ENCODE measurements around the gene FCN1. TPM values are rescaled to one million over a fixed set of nuclear protein-coding genes. Genes with fewer than 3 reads are reported as not detected.
"Not testable (repeated sequence)": the region's sequence is repeated elsewhere in the genome, so short reads cannot be mapped to it uniquely, and the experiment has no call there.

Gene FCN1
- total RNA-seq, 2 experiments from 2014 or later: not detected

DNA sequence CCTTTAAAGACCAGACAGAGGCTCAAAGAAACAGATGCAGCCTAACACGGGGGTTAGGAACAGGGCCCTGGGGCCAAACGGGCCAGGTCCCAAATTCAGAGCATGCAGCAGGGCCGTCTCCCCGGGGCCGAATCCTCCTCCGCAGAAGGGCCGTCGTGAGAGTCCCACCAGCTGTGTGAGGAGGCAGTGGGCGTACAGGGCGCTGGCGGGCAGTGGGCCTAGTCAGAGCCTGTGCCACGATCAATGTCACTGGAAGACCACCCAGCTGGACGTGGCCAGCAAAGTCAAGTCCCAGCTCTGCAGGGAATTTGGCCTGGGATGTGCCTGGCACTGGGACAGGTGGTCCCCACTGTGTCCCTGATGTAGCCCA lies 52.9 kb downstream of the FCN1 start:
- no peak overlapping the region for H3K4me3 Mint-ChIP-seq
- no peaks in the 10 kb centered on the region for H3K36me3 Mint-ChIP-seq (ENCODE audit: low read depth)
- peaks cover 3% of the 10 kb centered on the region for H3K27me3 Mint-ChIP-seq (ENCODE audit: low read depth)
- CTCF ChIA-PET: no interaction called here
- DNase-seq: no peak
- no peak overlapping the region for H3K27ac Mint-ChIP-seq
- H3K4me1 Mint-ChIP-seq (ENCODE audit: low read depth): no peaks in the 10 kb centered on the region
- H3K9me3 Mint-ChIP-seq: peaks cover 1% of the 10 kb centered on the region
- intact Hi-C loops (cut with micrococcal nuclease): no loop called here

DNA sequence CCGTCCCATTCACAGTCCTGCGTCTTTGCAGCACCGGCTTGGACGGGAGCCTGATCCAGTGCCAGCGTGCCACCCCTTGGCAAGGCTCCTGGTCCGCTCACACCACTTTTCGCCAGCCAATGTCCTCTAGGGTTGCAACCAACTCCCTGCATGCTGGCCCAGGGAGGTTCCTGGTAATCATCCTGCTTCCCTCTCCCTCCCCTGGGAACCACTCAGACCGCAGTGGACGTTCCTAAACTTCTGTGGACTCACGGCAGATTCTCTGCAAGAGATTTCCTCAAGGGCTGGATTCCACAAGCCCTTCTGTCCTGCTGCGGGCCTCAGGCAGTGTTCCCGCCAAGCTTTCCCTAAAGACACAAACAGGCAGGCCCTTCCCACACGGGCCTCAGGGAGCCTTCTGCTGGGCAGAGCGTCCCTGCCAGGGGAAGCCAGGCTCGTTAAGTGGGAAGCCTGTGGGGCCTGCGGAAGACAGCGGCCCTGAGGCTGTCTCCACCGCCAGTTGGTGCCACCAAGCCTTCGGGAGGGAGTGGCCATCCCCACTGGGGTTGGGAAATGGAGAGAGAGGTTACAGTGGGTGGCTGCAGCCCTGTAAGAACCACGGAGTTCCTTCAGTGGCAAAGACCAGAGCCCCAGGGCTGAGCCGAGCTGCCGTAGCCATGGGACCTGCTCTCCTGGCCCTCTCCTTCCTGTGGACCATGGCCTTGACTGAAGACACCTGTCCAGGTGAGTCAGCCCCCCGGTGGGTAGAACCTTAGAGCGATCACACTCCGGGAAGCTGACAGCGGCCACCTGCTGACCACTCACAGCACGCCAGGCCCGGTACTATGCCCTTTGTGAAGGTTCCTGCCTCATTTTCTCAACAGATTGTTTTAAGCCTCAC lies 53.5 kb downstream of the FCN1 start:
- no peak for DNase-seq
- no peak overlapping the region for H3K4me3 Mint-ChIP-seq
- no peaks in the 10 kb centered on the region for H3K4me1 Mint-ChIP-seq (ENCODE audit: low read depth)
- H3K27me3 Mint-ChIP-seq (ENCODE audit: low read depth): peaks cover 3% of the 10 kb centered on the region
- H3K27ac Mint-ChIP-seq: no peak overlapping the region
- H3K9me3 Mint-ChIP-seq: peaks cover 1% of the 10 kb centered on the region
- intact Hi-C loops (cut with micrococcal nuclease): no loop called here
- no peaks in the 10 kb centered on the region for H3K36me3 Mint-ChIP-seq (ENCODE audit: low read depth)
- CTCF ChIA-PET: no interaction called here

DNA sequence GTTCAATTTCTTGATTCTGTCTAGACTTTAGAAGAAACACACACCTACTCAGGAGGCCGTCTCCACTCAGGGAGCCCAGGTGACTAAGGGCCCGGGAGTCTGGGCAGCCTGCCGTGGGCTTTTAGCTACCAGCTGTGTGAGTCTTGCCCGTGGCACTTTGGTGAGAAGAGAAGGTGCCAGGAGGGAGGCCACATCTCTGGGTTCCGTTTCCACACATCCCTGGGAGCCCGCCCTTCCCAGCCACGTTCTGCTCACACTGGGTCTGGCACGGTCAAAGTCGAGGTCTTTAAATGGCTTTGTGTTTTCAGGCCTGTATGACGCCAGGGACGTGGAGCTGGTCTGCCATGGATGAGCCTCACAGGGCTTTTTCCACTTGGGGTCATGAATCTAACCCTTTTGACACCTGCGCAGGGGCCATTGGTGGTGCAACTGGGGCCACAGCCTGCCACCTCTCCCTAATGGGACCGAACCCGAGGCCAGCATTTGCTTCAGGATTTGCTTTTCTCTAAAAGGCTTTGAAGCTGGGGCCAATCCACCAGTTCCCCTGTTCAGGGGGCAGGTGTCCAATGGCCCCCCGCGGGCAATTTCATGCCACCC lies 54.3 kb downstream of the FCN1 start:
- Mint-ChIP-seq H3K4me3 (no peak overlapping the region), H3K36me3 (ENCODE audit: low read depth) (no peaks in the 10 kb centered on the region), H3K27ac (no peak overlapping the region), H3K27me3 (ENCODE audit: low read depth) (peaks cover 3% of the 10 kb centered on the region), H3K9me3 (peaks cover 3% of the 10 kb centered on the region), H3K4me1 (ENCODE audit: low read depth) (peaks cover 4% of the 10 kb centered on the region)
- no peak for DNase-seq
- CTCF ChIA-PET: no interaction called here
- intact Hi-C loops (cut with micrococcal nuclease): no loop called here

DNA sequence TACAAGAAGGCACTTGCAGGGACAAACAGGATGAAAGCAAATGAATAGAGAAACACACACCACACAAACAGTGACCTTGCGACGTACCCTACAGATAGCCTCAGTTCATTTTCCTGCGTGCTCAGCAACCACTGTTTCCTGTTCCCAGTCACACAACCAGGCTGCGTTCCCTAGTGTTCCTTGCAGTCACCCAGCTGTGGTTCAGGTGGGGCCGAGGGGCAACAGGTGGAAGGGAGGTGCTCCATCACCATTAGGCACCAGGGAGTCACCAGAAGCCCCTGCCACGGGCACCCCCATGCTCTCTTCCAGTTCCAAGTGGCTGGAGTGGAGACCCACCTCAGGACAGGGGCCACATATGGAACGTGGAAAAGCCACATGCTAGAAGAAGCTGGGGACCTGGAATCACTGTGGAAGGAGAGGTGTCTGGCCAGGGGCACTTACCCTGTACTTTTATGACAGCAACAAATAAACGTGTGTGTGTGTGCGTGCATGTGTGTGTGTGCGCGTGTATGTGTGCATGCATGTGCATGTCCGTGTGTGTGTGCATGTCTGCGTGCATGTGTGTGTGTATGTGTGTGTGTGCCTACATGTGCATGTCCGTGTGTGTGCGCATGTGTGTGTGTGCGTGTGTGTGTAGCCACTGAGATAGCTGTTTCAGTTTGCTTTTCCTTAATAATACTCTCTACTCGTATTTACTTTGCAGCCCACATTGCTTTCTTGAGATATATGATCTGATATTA lies 55.9 kb downstream of the FCN1 start:
- H3K27me3 Mint-ChIP-seq (ENCODE audit: low read depth): peaks cover 9% of the 10 kb centered on the region
- no peaks in the 10 kb centered on the region for H3K36me3 Mint-ChIP-seq (ENCODE audit: low read depth)
- intact Hi-C loops (cut with micrococcal nuclease): no loop called here
- H3K27ac Mint-ChIP-seq: no peak overlapping the region
- CTCF ChIA-PET: no interaction called here
- H3K4me3 Mint-ChIP-seq: no peak overlapping the region
- DNase-seq: no peak
- peaks cover 3% of the 10 kb centered on the region for H3K9me3 Mint-ChIP-seq
- peaks cover 11% of the 10 kb centered on the region for H3K4me1 Mint-ChIP-seq (ENCODE audit: low read depth)

DNA sequence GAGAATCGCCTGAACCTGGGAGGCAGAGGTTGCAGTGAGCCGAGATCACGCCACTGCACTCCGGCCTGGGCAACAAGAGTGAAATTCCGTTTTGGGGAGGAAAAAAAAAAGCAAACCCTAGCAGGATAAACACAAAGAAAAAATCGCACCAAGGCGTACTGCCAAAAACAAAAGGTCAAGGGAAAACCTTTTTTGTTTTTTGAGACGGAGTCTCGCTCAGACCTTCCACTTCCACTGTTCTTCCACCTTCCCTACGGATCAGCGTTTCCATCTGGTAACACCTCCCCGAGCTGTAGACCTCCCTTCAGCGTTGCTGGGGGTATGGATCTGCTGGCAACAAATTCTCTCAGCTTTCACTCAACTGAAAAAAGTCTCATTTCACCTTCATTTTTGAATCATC lies 57.2 kb downstream of the FCN1 start:
- no peaks in the 10 kb centered on the region for H3K36me3 Mint-ChIP-seq (ENCODE audit: low read depth)
- CTCF ChIA-PET: no interaction called here
- intact Hi-C loops (cut with micrococcal nuclease): no loop called here

DNA sequence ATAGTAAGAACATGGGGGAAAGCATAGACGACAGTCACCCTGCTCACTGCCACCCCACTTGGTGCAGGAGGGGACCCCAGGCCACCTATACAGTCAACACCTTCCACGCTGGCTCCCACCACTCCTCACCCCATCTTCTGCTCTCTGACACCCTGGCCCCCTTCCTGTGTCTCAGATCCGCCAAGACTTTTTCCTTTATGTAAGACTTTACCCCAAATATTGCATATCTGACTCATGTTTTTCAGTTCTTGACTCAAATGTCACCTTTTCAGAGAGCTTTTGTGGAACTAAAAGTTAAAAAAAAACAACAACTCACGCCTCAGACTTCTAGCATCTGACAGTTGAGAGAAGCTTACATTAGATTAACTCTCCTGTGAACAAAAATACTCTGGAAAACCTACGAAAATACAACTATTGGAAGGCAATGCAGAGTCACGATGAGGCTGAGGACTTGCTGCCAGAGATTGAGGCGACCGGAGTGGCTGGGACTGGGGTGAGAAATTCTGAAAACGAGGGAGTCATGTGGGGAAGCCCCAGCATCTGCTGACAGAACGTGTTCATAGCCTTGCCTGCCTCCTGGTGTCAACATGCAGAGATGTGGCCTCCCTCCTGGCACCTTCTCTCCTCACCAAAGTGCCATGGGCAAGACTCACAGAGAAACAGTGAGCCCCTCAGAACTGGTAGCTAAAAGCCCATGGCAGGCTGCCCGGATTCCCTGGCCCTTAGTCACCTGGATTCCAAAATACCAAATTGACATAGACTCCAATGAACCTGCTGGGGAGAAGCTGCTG lies 59.5 kb downstream of the FCN1 start:
- CTCF ChIA-PET: interaction anchor here (1.0 kb wide), 1 partner anchor 24 kb away, joined by 3 read pairs; no protein-coding TSS in a partner anchor

More for the DNA sequence above, 57.2 kb downstream of the FCN1 start:
- Mint-ChIP-seq H3K4me3 (no peak overlapping the region), H3K27me3 (ENCODE audit: low read depth) (peaks cover 19% of the 10 kb centered on the region), H3K4me1 (ENCODE audit: low read depth) (peaks cover 11% of the 10 kb centered on the region), H3K27ac (no peak overlapping the region), H3K9me3 (peaks cover 3% of the 10 kb centered on the region)
- DNase-seq: no peak

DNA sequence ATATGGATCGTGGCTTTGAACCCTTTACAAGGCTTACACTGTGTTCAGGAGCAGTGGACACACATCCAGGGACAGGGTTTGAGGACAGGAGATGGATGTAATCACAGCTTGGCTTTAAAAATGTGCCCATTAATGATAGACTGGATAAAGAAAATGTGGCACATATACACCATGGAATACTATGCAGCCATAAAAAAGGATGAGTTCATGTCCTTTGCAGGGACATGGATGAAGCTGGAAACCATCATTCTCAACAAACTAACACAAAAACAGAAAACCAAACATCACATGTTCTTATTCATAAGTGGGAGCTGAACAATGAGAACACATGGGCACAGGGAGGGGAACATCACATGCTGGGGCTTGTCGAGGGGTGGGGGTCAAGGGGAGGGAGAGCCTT lies 60.3 kb downstream of the FCN1 start:
- H3K36me3 Mint-ChIP-seq (ENCODE audit: low read depth); H3K27ac Mint-ChIP-seq; DNase-seq; H3K4me3 Mint-ChIP-seq; intact Hi-C loops (cut with micrococcal nuclease); CTCF ChIA-PET; H3K9me3 Mint-ChIP-seq: not testable (repeated sequence)
- peaks cover 19% of the 10 kb centered on the region for H3K27me3 Mint-ChIP-seq (ENCODE audit: low read depth)
- H3K4me1 Mint-ChIP-seq (ENCODE audit: low read depth): peaks cover 11% of the 10 kb centered on the region

More for the DNA sequence above, 59.5 kb downstream of the FCN1 start:
- Mint-ChIP-seq H3K4me1 (ENCODE audit: low read depth) (peaks cover 11% of the 10 kb centered on the region), H3K27me3 (ENCODE audit: low read depth) (peaks cover 19% of the 10 kb centered on the region), H3K9me3 (peaks cover 3% of the 10 kb centered on the region), H3K27ac (peak overlapping the region; percentile 67), H3K36me3 (ENCODE audit: low read depth) (no peaks in the 10 kb centered on the region), H3K4me3 (no peak overlapping the region)
- DNase-seq: peak; percentile 75
- intact Hi-C loops (cut with micrococcal nuclease): loop anchor here (1.0 to 2.0 kb wide), 2 partner anchors 159 to 409 kb away; no protein-coding TSS in a partner anchor

DNA sequence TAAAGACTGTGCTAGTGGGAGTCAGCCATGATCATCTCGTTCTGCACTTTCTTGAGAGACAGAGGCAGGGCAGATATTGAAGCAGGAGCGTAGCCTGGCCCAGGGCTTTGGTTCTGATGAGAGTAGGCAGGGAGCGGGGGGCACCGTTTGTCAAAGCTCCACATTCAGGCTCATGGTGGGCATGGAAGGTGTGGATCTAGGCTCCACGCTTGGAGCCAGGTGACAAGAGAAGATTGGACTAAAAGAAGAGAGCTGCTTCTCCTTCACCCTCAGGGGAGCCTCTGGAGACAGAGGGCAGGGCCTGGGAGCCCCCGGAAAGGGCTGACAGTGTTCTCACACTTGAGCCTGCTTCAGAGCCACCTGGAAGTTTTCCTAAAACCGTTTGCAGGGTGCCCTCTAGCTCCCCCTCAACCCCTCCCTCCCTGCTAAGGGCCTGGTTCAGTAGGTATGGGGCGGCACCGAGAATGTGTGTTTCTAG lies 61.8 kb downstream of the FCN1 start:
- CTCF ChIA-PET: no interaction called here
- intact Hi-C loops (cut with micrococcal nuclease): no loop called here
- Mint-ChIP-seq H3K36me3 (ENCODE audit: low read depth) (no peaks in the 10 kb centered on the region), H3K27ac (no peak overlapping the region), H3K27me3 (ENCODE audit: low read depth) (peaks cover 19% of the 10 kb centered on the region), H3K4me3 (no peak overlapping the region), H3K4me1 (ENCODE audit: low read depth) (peaks cover 11% of the 10 kb centered on the region), H3K9me3 (peaks cover 3% of the 10 kb centered on the region)
- no peak for DNase-seq

Other genes starting within 250 kb of the FCN1 start
- not detected for gene FCN2, start 37.1 kb downstream of the FCN1 start, total RNA-seq
- not detected for gene OLFM1, start 169.8 kb upstream of the FCN1 start, total RNA-seq